Parathyroid adenoma (tissue), 2 donors: ENCODE results near the gene RNF215.

Experiments used
- H2AFZ ChIP-seq: fragments of 300-600 bp; sonication (generic); one replicate; pipeline ENCODE4 v1.7.0; 2017; ENCODE audit warnings: antibody characterized with exemption, mild to moderate bottlenecking
- H3K27ac ChIP-seq: fragments of 300-600 bp; sonication (generic); one replicate; pipeline ENCODE4 v1.7.0; 2017
- H3K27me3 ChIP-seq: fragments of 300-600 bp; sonication (generic); one replicate; pipeline ENCODE4 v1.7.0; 2017; ENCODE audit warnings: low read length; ENCODE audit not compliant: control insufficient read depth, insufficient read depth
- H3K36me3 ChIP-seq: fragments of 300-600 bp; sonication (generic); one replicate; pipeline ENCODE4 v1.7.0; 2017; ENCODE audit warnings: low read length; ENCODE audit not compliant: control insufficient read depth, insufficient read depth
- H3K4me1 ChIP-seq: fragments of 300-600 bp; sonication (generic); one replicate; pipeline ENCODE4 v1.7.0; 2017; ENCODE audit warnings: control low read depth
- H3K4me2 ChIP-seq: fragments of 300-600 bp; sonication (generic); one replicate; pipeline ENCODE4 v1.7.0; 2017; ENCODE audit warnings: low read length
- H3K4me3 ChIP-seq: fragments of 300-600 bp; sonication (generic); one replicate; pipeline ENCODE4 v1.7.0; 2017; ENCODE audit warnings: low read depth, low read length
- H3K79me2 ChIP-seq: fragments of 300-600 bp; sonication (generic); one replicate; pipeline ENCODE4 v1.7.0; 2017; ENCODE audit warnings: control low read depth
- H3K9ac ChIP-seq: fragments of 300-600 bp; sonication (generic); one replicate; pipeline ENCODE4 v1.7.0; 2017; ENCODE audit warnings: mild to moderate bottlenecking
- H3K9me3 ChIP-seq: fragments of 300-600 bp; sonication (generic); one replicate; pipeline ENCODE4 v1.7.0; 2017; ENCODE audit warnings: low read length; ENCODE audit not compliant: control insufficient read depth
- CTCF ChIP-seq: fragments of 300-600 bp; sonication (generic); IDR thresholded peaks from one replicate; pipeline ENCODE4 v1.7.0; 2017; ENCODE audit warnings: antibody characterized with exemption, mild to moderate bottlenecking
- donor health status: primary hyperparathyroidism.

RNF215 gene

GRCh38 chr22:30361916-30362650, 25.1 kb downstream of the RNF215 start:
- Histone ChIP-seq H2AFZ (no peak overlapping the region), H3K27ac (no peak overlapping the region), H3K4me2 (no peak overlapping the region), H3K79me2 (no peaks in the 10 kb centered on the region), H3K9me3 (no peaks in the 10 kb centered on the region), H3K9ac (no peak overlapping the region), H3K4me3 (no peak overlapping the region), H3K27me3 (no peaks in the 10 kb centered on the region), H3K4me1 (no peaks in the 10 kb centered on the region), H3K36me3 (no peaks in the 10 kb centered on the region)
- no peak for TF ChIP-seq CTCF

- H3K27me3 ChIP-seq = no peaks in the 10 kb centered on the region
- TF ChIP-seq CTCF = no peak
- H3K79me2 ChIP-seq = peaks cover 23% of the 10 kb centered on the region
- H2AFZ ChIP-seq = no peak overlapping the region
- no peaks in the 10 kb centered on the region for H3K36me3 ChIP-seq
- H3K9me3 ChIP-seq = no peaks in the 10 kb centered on the region
- H3K27ac ChIP-seq = no peak overlapping the region
- no peak overlapping the region for H3K9ac ChIP-seq
- no peak overlapping the region for H3K4me3 ChIP-seq
- no peak overlapping the region for H3K4me2 ChIP-seq
- H3K4me1 ChIP-seq = peaks cover 7% of the 10 kb centered on the region
Observed at GRCh38 chr22:30358541-30358940, 28.7 kb downstream of the RNF215 start.

GRCh38 chr22:30357650-30358215, 29.5 kb downstream of the RNF215 start:
- no peak for TF ChIP-seq CTCF
- H2AFZ ChIP-seq = no peak overlapping the region
- peak overlapping the region; percentile 70 for H3K4me3 ChIP-seq
- H3K4me2 ChIP-seq = peak overlapping the region; percentile 87
- no peaks in the 10 kb centered on the region for H3K9me3 ChIP-seq
- H3K4me1 ChIP-seq = peaks cover 7% of the 10 kb centered on the region
- no peak overlapping the region for H3K9ac ChIP-seq
- H3K27me3 ChIP-seq = no peaks in the 10 kb centered on the region
- peaks cover 23% of the 10 kb centered on the region for H3K79me2 ChIP-seq
- no peak overlapping the region for H3K27ac ChIP-seq
- no peaks in the 10 kb centered on the region for H3K36me3 ChIP-seq

- peak overlapping the region; percentile 94 for H3K27ac ChIP-seq
- peak overlapping the region; percentile 87 for H3K4me2 ChIP-seq
- H3K27me3 ChIP-seq = no peaks in the 10 kb centered on the region
- H3K79me2 ChIP-seq = peaks cover 23% of the 10 kb centered on the region
- no peaks in the 10 kb centered on the region for H3K9me3 ChIP-seq
- H3K4me3 ChIP-seq = peak overlapping the region; percentile 70
- H2AFZ ChIP-seq = peak overlapping the region; percentile 90
- TF ChIP-seq CTCF = no peak
- no peaks in the 10 kb centered on the region for H3K36me3 ChIP-seq
- H3K9ac ChIP-seq = no peak overlapping the region
- H3K4me1 ChIP-seq = peaks cover 7% of the 10 kb centered on the region
Observed at GRCh38 chr22:30357236-30357570, 30.0 kb downstream of the RNF215 start.
